Naive thymus-derived CD8-positive, alpha-beta T cell (primary cell): ENCODE data around the gene MCUR1. TPM values are rescaled to one million over a fixed set of nuclear protein-coding genes. Genes with fewer than 3 reads are reported as not detected.
A peak's percentile ranks its signal among the peaks of the same experiment; 100 is the strongest.

Experiments
- ATAC-seq, 2 donors: fragments of 150-1000 bp; cut with Tn5 transposase in 1 of 2; sonication (Bioruptor Pico), chemical (Tn5 transposase) in 1 of 2; 1 replicate in 1 of 2; 2 replicates in 1 of 2; pipeline ENCODE4 v1.10.0; 2021; ENCODE audit warnings: mild to moderate bottlenecking in 2 of 2, moderate library complexity in 2 of 2
- POLR2A ChIA-PET: fragments of 350-600 bp; sonication (Branson Sonifier 250); formaldehyde crosslinking; loops from one replicate; lab custom pipeline; 2021; ENCODE audit warnings: antibody characterized with exemption; lab: Charles Lee
- DNase-seq, 10 donors: peaks; one replicate each; pipeline versions ENCODE4 v3.0.0 to v3.0.0-alpha.2; 2020 to 2022
- H3K27ac Mint-ChIP-seq, 10 donors: one replicate each; pipeline ENCODE4 v1.8.0; 2020 to 2022; ENCODE audit warnings: mild to moderate bottlenecking in 10 of 10, mixed read lengths in 10 of 10, moderate library complexity in 4 of 10, inconsistent platforms in 1 of 10
- H3K27me3 Mint-ChIP-seq, 5 donors: one replicate each; pipeline ENCODE4 v1.8.0; 2021 to 2022; ENCODE audit warnings: mixed read lengths in 5 of 5
- H3K36me3 Mint-ChIP-seq, 3 donors: one replicate each; pipeline ENCODE4 v1.8.0; 2020 to 2022; ENCODE audit warnings: mixed read lengths in 3 of 3, mild to moderate bottlenecking in 2 of 3, inconsistent platforms in 1 of 3
- H3K4me1 Mint-ChIP-seq, 4 donors: one replicate each; pipeline ENCODE4 v1.8.0; 2021 to 2022; ENCODE audit warnings: mixed read lengths in 4 of 4
- H3K4me3 Mint-ChIP-seq, 10 donors: one replicate each; pipeline ENCODE4 v1.8.0; 2020 to 2022; ENCODE audit warnings: mild to moderate bottlenecking in 10 of 10, mixed read lengths in 10 of 10, moderate library complexity in 6 of 10, inconsistent platforms in 1 of 10
- H3K9me3 Mint-ChIP-seq, 9 donors: one replicate each; pipeline ENCODE4 v1.8.0; 2020 to 2022; ENCODE audit warnings: mixed read lengths in 9 of 9, mild to moderate bottlenecking in 3 of 9, inconsistent platforms in 1 of 9, moderate library complexity in 1 of 9
- polyA plus RNA-seq, 3 donors: library from polyadenylated mRNA; unstranded; fragments of 300-500 nt; fragmentation: Illumina TruSeq; gene quantifications; one replicate each; pipeline ENCODE4 v1.2.3, GENCODE V29; 2021
- total RNA-seq, 8 experiments: library from RNA in 2 of 8; stranded (reverse) in 2 of 8; gene quantifications; one replicate each; pipeline ENCODE4 v1.2.3 and lab custom pipeline; 2021 to 2026

The MCUR1 gene
- total and polyA plus RNA-seq, 5 experiments from 2014 or later: 5.9 to 12.2 (median 8.4) TPM

DNA sequence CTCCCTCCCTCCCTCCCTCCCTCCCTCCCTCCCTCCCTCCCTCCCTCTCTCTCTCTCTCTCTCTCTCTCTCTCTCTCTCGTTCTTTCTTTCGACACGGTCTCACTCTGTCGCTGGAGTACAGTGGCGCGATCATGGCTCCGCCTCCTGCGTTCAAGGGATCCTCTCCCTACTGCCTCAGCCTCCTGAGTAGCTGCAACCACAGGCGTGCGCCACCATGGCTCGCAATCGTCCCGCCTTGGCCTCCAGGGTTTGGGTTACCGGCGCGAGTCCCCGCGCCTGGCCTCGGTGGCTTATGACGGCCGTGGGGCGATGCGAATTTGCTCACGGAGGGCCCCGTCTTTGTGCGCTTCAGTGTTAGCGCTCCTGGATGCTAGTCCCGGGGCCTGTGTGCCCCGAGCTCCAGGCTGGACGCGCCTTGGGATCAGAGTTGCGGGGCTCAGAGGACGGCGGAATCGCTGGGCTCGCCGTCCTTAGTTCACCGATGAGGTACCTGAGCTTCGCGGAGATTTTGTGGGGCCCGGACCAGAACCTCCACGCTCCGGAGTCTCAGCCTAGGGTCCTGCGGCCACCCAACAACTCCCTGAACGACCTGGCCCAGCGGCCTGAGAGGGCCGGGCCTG, 45.2 kb downstream of the MCUR1 start:
- ATAC-seq: no peak
- Mint-ChIP-seq H3K36me3 (no peaks in the 10 kb centered on the region), H3K4me3 (peak overlapping the region in 1 of 10 donors; percentile 30), H3K4me1 (peaks cover 8 to 22% (median 16%) of the 10 kb centered on the region in 4 donors), H3K27ac (no peak overlapping the region), H3K27me3 (peaks cover 0 to 2% (median 0%) of the 10 kb centered on the region in 5 donors), H3K9me3 (no peaks in the 10 kb centered on the region)
- DNase-seq: no peak
- POLR2A ChIA-PET: no interaction called here

DNA sequence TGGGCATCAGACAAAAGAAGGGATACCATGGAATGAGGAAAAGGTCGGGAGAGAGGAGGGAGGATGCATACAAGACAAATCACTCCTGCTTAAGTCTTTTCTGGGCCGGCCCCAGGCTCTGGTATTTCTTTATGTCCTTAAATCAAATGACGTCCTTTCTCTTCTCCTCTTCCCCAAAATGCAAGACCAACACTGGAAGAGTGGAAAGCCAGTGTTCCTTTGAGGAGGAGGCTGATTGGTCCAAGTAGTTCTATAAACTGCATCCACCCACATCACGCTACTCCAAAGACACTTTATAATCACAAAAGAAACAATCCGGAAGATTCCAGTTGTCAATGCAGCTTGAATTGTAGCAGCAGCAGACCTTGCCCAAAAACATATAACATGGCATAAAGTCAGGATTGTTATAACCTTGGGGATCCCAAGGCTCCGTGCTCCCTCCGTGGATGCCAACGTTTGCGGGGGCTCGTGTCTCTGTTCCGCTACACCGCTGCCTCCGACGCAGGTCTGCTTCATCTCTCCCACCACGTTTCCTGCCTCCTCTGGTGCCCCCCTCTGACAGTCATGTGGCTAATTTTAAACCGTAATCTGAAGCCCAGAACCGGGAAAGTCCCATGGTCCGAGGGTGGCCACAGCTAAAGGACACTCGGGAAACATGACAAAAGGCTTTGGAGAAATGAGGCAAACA, 47.1 kb downstream of the MCUR1 start:
- peaks cover 14 to 40% (median 29%) of the 10 kb centered on the region in 4 donors for H3K4me1 Mint-ChIP-seq
- peaks cover 0 to 4% (median 0%) of the 10 kb centered on the region in 5 donors for H3K27me3 Mint-ChIP-seq
- peak; percentile 20 to 75 (median 41) for DNase-seq
- peak overlapping the region in 9 of 10 donors; percentile 4 to 94 (median 68) for H3K27ac Mint-ChIP-seq
- peak overlapping the region; percentile 71 to 87 (median 80) for H3K4me3 Mint-ChIP-seq
- H3K36me3 Mint-ChIP-seq: no peaks in the 10 kb centered on the region
- no peaks in the 10 kb centered on the region for H3K9me3 Mint-ChIP-seq
- POLR2A ChIA-PET: interaction anchor here (1.0 to 1.7 kb wide), 2 partner anchors 55 to 152 kb away, joined by 3 to 9 read pairs; partner anchors contain the start of genes NOL7 and RANBP9
- ATAC-seq: peak; percentile 88 to 96

GRCh38 chr6:13766201-13766634, 48.1 kb downstream of the MCUR1 start:
- Mint-ChIP-seq H3K9me3 (no peaks in the 10 kb centered on the region), H3K27me3 (peaks cover 0 to 4% (median 0%) of the 10 kb centered on the region in 5 donors), H3K27ac (peak overlapping the region in 1 of 10 donors; percentile 9), H3K4me3 (peak overlapping the region in 3 of 10 donors; percentile 22 to 42 (median 25)), H3K36me3 (no peaks in the 10 kb centered on the region), H3K4me1 (peaks cover 14 to 46% (median 35%) of the 10 kb centered on the region in 4 donors)
- no peak for DNase-seq
- POLR2A ChIA-PET: interaction anchor here (0.9 kb wide), 1 partner anchor 192 kb away, joined by 3 read pairs; the partner anchor contains the start of gene SIRT5
- no peak for ATAC-seq

GRCh38 chr6:13765570-13765969, 48.8 kb downstream of the MCUR1 start:
- H3K4me3 Mint-ChIP-seq: no peak overlapping the region
- no peak for DNase-seq
- peaks cover 14 to 49% (median 35%) of the 10 kb centered on the region in 4 donors for H3K4me1 Mint-ChIP-seq
- no peaks in the 10 kb centered on the region for H3K36me3 Mint-ChIP-seq
- peak overlapping the region in 1 of 10 donors; percentile 43 for H3K27ac Mint-ChIP-seq
- POLR2A ChIA-PET: interaction anchor here (0.9 kb wide), 1 partner anchor 191 kb away, joined by 3 read pairs; the partner anchor contains the start of gene SIRT5
- H3K27me3 Mint-ChIP-seq: peaks cover 0 to 4% (median 0%) of the 10 kb centered on the region in 5 donors
- no peaks in the 10 kb centered on the region for H3K9me3 Mint-ChIP-seq
- no peak for ATAC-seq

GRCh38 chr6:13764996-13765395, 49.4 kb downstream of the MCUR1 start:
- no peak overlapping the region for H3K27ac Mint-ChIP-seq
- no peak overlapping the region for H3K4me3 Mint-ChIP-seq
- peaks cover 0 to 4% (median 0%) of the 10 kb centered on the region in 5 donors for H3K27me3 Mint-ChIP-seq
- DNase-seq: no peak
- POLR2A ChIA-PET: interaction anchor here (0.9 kb wide), 1 partner anchor 191 kb away, joined by 3 read pairs; the partner anchor contains the start of gene SIRT5
- peaks cover 14 to 49% (median 35%) of the 10 kb centered on the region in 4 donors for H3K4me1 Mint-ChIP-seq
- H3K36me3 Mint-ChIP-seq: no peaks in the 10 kb centered on the region
- no peak for ATAC-seq
- no peaks in the 10 kb centered on the region for H3K9me3 Mint-ChIP-seq

DNA sequence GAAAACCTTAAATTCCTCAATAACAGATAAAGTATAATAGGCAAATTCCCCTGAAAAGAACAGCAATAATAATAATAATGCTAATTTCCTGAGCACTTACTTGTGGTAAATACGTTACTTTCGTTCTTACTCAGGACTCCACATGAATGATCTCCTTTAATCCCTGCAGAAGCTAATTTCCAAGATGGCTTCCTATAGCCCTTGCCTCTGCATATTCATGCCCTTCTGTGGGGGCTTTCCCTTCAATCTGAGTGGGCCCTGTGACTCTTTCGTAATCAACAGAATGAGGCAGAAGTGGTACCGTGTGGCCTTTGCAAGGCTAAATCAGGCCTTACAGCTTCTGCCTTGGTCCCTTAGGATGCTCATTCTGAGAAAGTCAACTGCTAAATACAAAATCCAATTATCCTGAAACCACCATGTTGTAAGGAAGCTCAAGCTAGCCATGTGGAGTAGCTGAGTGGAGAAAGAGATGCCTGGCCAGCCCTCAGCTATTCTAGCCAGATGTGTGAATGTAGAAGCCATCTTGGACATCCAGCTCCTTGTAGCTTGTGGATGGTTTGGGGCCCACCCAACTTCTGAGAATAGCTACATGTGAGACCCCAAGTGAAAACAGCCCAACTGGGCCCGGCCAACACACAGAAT, 50.5 kb downstream of the MCUR1 start:
- Mint-ChIP-seq H3K27me3 (peaks cover 0 to 4% (median 0%) of the 10 kb centered on the region in 5 donors), H3K4me1 (peaks cover 14 to 49% (median 35%) of the 10 kb centered on the region in 4 donors), H3K27ac (no peak overlapping the region), H3K36me3 (no peaks in the 10 kb centered on the region), H3K9me3 (no peaks in the 10 kb centered on the region), H3K4me3 (no peak overlapping the region)
- POLR2A ChIA-PET: interaction anchor here (0.6 kb wide), 2 partner anchors 11 to 373 kb away, joined by 3 to 10 read pairs; no protein-coding TSS in a partner anchor
- DNase-seq: no peak
- ATAC-seq: no peak

GRCh38 chr6:13762611-13763441, 51.5 kb downstream of the MCUR1 start:
- peak; percentile 43 to 68 for ATAC-seq
- peak in 3 of 10 donors; percentile 13 to 40 (median 36) for DNase-seq
- H3K4me1 Mint-ChIP-seq: peaks cover 14 to 49% (median 33%) of the 10 kb centered on the region in 4 donors
- POLR2A ChIA-PET: interaction anchor here (0.6 to 1.3 kb wide), 3 partner anchors 8 to 52 kb away, joined by 3 to 5 read pairs (median 3); no protein-coding TSS in a partner anchor
- H3K9me3 Mint-ChIP-seq: no peaks in the 10 kb centered on the region
- H3K4me3 Mint-ChIP-seq: peak overlapping the region in 9 of 10 donors; percentile 31 to 74 (median 59)
- H3K36me3 Mint-ChIP-seq: no peaks in the 10 kb centered on the region
- H3K27me3 Mint-ChIP-seq: peaks cover 0 to 4% (median 0%) of the 10 kb centered on the region in 5 donors
- H3K27ac Mint-ChIP-seq: peak overlapping the region in 9 of 10 donors; percentile 5 to 71 (median 43)

DNA sequence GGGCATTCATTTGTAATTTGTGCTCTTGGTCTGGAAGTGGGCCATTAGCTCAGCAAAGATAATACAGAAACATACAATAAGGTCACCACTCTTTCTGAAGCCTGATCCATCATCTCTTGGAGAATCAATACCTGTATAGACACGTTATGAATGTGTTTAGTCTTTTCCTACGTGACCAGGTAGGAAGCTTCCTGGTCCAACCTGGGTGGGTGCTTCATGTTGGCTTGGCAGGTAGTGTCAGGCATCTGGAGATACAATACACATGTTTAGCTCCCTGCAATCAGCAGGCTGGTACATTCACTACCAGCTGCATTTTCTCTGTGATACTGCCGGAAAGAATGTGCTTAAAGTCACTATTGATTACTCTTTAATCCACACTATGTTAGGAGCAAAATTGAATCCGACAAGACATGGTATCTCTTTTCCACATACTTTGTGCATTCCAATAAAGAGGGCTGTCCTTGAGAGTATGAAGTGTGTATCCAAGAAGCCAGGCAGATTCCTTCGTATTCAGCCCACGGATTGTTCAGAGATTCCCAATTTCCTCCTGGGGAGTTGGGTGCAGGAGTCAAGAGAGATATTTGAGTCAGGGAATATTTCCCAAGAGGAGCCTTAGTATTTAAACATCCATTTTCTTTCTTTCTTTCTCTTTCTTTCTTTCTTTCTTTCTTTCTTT, 52.9 kb downstream of the MCUR1 start:
- POLR2A ChIA-PET: interaction anchor here (0.7 to 1.3 kb wide), 3 partner anchors 9 to 146 kb away, joined by 3 to 5 read pairs (median 3); partner anchors contain the start of gene NOL7
- peaks cover 6 to 36% (median 23%) of the 10 kb centered on the region in 4 donors for H3K4me1 Mint-ChIP-seq
- DNase-seq: no peak

GRCh38 chr6:13760307-13761304, 53.8 kb downstream of the MCUR1 start:
- Mint-ChIP-seq H3K4me1 (peaks cover 6 to 29% (median 20%) of the 10 kb centered on the region in 4 donors), H3K4me3 (no peak overlapping the region), H3K27ac (peak overlapping the region in 1 of 10 donors; percentile 44), H3K36me3 (no peaks in the 10 kb centered on the region), H3K27me3 (peaks cover 0 to 2% (median 0%) of the 10 kb centered on the region in 5 donors), H3K9me3 (no peaks in the 10 kb centered on the region)
- POLR2A ChIA-PET: interaction anchor here (0.7 kb wide), 1 partner anchor 145 kb away, joined by 3 read pairs; the partner anchor contains the start of gene NOL7
- no peak for ATAC-seq
- no peak for DNase-seq

More for the DNA sequence above, 52.9 kb downstream of the MCUR1 start:
- no peaks in the 10 kb centered on the region for H3K36me3 Mint-ChIP-seq
- no peaks in the 10 kb centered on the region for H3K9me3 Mint-ChIP-seq
- ATAC-seq: no peak
- no peak overlapping the region for H3K4me3 Mint-ChIP-seq
- H3K27me3 Mint-ChIP-seq: peaks cover 0 to 2% (median 0%) of the 10 kb centered on the region in 5 donors
- peak overlapping the region in 2 of 10 donors; percentile 20 to 60 for H3K27ac Mint-ChIP-seq

GRCh38 chr6:13759025-13759424, 55.3 kb downstream of the MCUR1 start:
- DNase-seq (no peak), ATAC-seq (no peak)
- H3K36me3 Mint-ChIP-seq: no peaks in the 10 kb centered on the region
- H3K4me1 Mint-ChIP-seq: peaks cover 6 to 27% (median 19%) of the 10 kb centered on the region in 4 donors
- H3K9me3 Mint-ChIP-seq: no peaks in the 10 kb centered on the region
- POLR2A ChIA-PET: no interaction called here
- H3K27ac Mint-ChIP-seq: peak overlapping the region in 3 of 10 donors; percentile 0 to 53 (median 33)
- peaks cover 0 to 2% (median 0%) of the 10 kb centered on the region in 5 donors for H3K27me3 Mint-ChIP-seq
- no peak overlapping the region for H3K4me3 Mint-ChIP-seq
